ENCODE measurements around the gene QPCT. TPM values are rescaled to one million over a fixed set of nuclear protein-coding genes. Genes with fewer than 3 reads are reported as not detected.
"Not testable (repeated sequence)": the region's sequence is repeated elsewhere in the genome, so short reads cannot be mapped to it uniquely, and the experiment has no call there.

QPCT gene
- total RNA-seq, 2 experiments from 2014 or later = 2.5 to 3.0 TPM

GRCh38 chr2:37412231-37412630, 67.8 kb downstream of the QPCT start:
- Mint-ChIP-seq H3K4me1 (peaks cover 11% of the 10 kb centered on the region), H3K9me3 (no peaks in the 10 kb centered on the region), H3K27me3 (no peaks in the 10 kb centered on the region), H3K27ac (no peak overlapping the region), H3K4me3 (no peak overlapping the region), H3K36me3 (no peaks in the 10 kb centered on the region)
- DNase-seq = no peak

- not testable (repeated sequence) for H3K4me3 Mint-ChIP-seq, H3K27me3 Mint-ChIP-seq, H3K27ac Mint-ChIP-seq, DNase-seq, H3K9me3 Mint-ChIP-seq, H3K36me3 Mint-ChIP-seq
- peaks cover 11% of the 10 kb centered on the region for H3K4me1 Mint-ChIP-seq
Measured at GRCh38 chr2:37413911-37414469, 69.6 kb downstream of the QPCT start.

GRCh38 chr2:37414470-37414949, 70.1 kb downstream of the QPCT start:
- no peak overlapping the region for H3K4me3 Mint-ChIP-seq
- no peaks in the 10 kb centered on the region for H3K36me3 Mint-ChIP-seq
- no peak for DNase-seq
- H3K27me3 Mint-ChIP-seq = no peaks in the 10 kb centered on the region
- H3K9me3 Mint-ChIP-seq = no peaks in the 10 kb centered on the region
- H3K4me1 Mint-ChIP-seq = peaks cover 11% of the 10 kb centered on the region
- no peak overlapping the region for H3K27ac Mint-ChIP-seq

DNA sequence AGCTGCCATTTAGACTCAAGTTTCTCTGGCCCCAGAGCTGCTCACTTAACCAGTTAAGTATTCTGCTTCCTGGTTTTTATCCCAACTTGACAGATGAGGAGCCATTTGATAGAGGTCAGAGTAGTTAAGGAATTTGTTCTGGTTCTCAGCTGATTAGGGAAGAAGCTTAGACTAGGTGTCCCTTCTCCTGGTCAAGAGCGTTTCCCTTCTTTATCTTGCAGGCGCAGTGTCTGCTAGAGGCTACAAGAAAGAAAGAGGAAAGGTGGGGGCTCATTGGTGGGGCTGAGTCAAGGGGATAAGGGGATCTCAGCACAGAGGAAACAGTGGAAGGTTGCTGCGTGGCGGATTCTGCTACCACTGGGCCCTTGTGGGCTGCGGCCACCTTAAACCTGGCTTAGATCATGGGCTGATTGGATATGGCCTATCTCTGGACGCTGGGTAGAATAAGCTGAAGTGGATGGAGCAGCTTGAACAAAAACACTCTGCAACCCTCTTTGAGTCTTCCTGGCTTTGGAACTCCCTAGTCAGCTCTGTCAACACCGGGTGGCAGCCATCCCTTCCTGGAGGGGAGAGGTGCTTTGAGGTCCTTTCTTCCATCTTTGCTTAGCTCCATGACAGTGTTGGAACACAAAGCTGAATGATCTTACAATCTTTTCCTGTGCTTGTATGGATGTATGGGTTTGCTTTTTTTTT, 70.8 kb downstream of the QPCT start:
- no peak for DNase-seq
- H3K4me3 Mint-ChIP-seq = no peak overlapping the region
- H3K4me1 Mint-ChIP-seq = peaks cover 11% of the 10 kb centered on the region
- H3K36me3 Mint-ChIP-seq = no peaks in the 10 kb centered on the region
- no peaks in the 10 kb centered on the region for H3K27me3 Mint-ChIP-seq
- no peaks in the 10 kb centered on the region for H3K9me3 Mint-ChIP-seq
- no peak overlapping the region for H3K27ac Mint-ChIP-seq

- no peak overlapping the region for H3K27ac Mint-ChIP-seq
- peaks cover 7% of the 10 kb centered on the region for H3K4me1 Mint-ChIP-seq
- H3K9me3 Mint-ChIP-seq = no peaks in the 10 kb centered on the region
- no peak overlapping the region for H3K4me3 Mint-ChIP-seq
- H3K36me3 Mint-ChIP-seq = no peaks in the 10 kb centered on the region
- no peaks in the 10 kb centered on the region for H3K27me3 Mint-ChIP-seq
- no peak for DNase-seq
Measured at GRCh38 chr2:37417321-37417720, 72.9 kb downstream of the QPCT start.

GRCh38 chr2:37418956-37419355, 74.5 kb downstream of the QPCT start:
- Mint-ChIP-seq H3K4me3 (no peak overlapping the region), H3K27ac (no peak overlapping the region), H3K27me3 (no peaks in the 10 kb centered on the region), H3K4me1 (peaks cover 6% of the 10 kb centered on the region), H3K9me3 (no peaks in the 10 kb centered on the region), H3K36me3 (no peaks in the 10 kb centered on the region)
- no peak for DNase-seq

GRCh38 chr2:37421686-37422085, 77.3 kb downstream of the QPCT start:
- Mint-ChIP-seq H3K9me3 (no peaks in the 10 kb centered on the region), H3K4me1 (no peaks in the 10 kb centered on the region), H3K36me3 (no peaks in the 10 kb centered on the region), H3K4me3 (no peak overlapping the region), H3K27ac (no peak overlapping the region), H3K27me3 (no peaks in the 10 kb centered on the region)
- DNase-seq = no peak

DNA sequence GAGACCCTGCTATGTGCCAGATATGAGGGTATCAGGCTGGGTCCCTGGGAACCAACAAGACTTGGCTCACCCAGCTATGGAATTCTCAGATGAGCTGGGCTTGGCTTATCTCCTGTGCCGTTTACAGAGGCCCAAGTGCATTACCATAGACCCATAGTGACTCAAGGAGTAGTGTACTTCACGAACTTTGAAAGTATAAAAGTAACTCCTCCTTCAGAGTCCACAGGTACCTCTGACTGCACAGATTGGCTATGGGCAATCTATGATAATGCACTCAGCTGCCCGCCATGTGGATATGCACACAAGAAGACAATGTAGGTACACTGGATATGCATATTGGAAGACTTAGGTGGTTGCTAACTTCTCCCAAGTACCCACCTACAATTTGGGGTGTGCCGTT, 78.4 kb downstream of the QPCT start:
- Mint-ChIP-seq H3K9me3 (no peaks in the 10 kb centered on the region), H3K27ac (no peak overlapping the region), H3K27me3 (no peaks in the 10 kb centered on the region), H3K4me3 (no peak overlapping the region), H3K4me1 (no peaks in the 10 kb centered on the region), H3K36me3 (no peaks in the 10 kb centered on the region)
- no peak for DNase-seq

Other genes starting within 250 kb of the QPCT start
- gene EIF2AK2, start 187.7 kb upstream of the QPCT start, total RNA-seq = 10 to 100 TPM; 68.7 to 74.8 TPM
- gene SULT6B1, start 156.0 kb upstream of the QPCT start, total RNA-seq = not detected
- 10 to 100 TPM; 37.3 to 38.8 TPM for gene CEBPZOS, start 148.1 kb upstream of the QPCT start, total RNA-seq
- gene CEBPZ, start 113.0 kb upstream of the QPCT start, total RNA-seq = 100 to 1,000 TPM; 102 to 119 TPM
- gene NDUFAF7, start 113.0 kb upstream of the QPCT start, total RNA-seq = 10 to 100 TPM; 20.9 to 21.3 TPM
- gene PRKD3, start 19.8 kb upstream of the QPCT start, total RNA-seq = 10 to 100 TPM; 41.7 to 42.1 TPM